NCI-H524 (cell line): ENCODE results near the gene SIRPA.
"Not testable (repeated sequence)": the region's sequence is repeated elsewhere in the genome, so short reads cannot be mapped to it uniquely, and the experiment has no call there.

Experiments used
- DNase-seq, 2 experiments: peaks; one replicate each; lab custom pipeline; 2025; lab: John Stamatoyannopoulos, UW

SIRPA gene

GRCh38 chr20:1907586-1907985, 12.4 kb downstream of the SIRPA start:
- DNase-seq, result no peak

GRCh38 chr20:1908191-1908590, 13.0 kb downstream of the SIRPA start:
- DNase-seq, result no peak

GRCh38 chr20:1909097-1909496, 13.9 kb downstream of the SIRPA start:
- DNase-seq, result no peak

GRCh38 chr20:1911536-1911935, 16.3 kb downstream of the SIRPA start:
- no peak for DNase-seq

GRCh38 chr20:1912053-1912452, 16.8 kb downstream of the SIRPA start:
- DNase-seq, result no peak

GRCh38 chr20:1912646-1913045, 17.4 kb downstream of the SIRPA start:
- DNase-seq, result no peak

- DNase-seq, result not testable (repeated sequence)
Measured at GRCh38 chr20:1915233-1915632, 20.0 kb downstream of the SIRPA start.

GRCh38 chr20:1915725-1916124, 20.5 kb downstream of the SIRPA start:
- no peak for DNase-seq

- DNase-seq, result no peak
Measured at GRCh38 chr20:1917786-1918185, 22.6 kb downstream of the SIRPA start.

- no peak for DNase-seq
Measured at GRCh38 chr20:1918491-1919165, 23.4 kb downstream of the SIRPA start.

- no peak for DNase-seq
Measured at GRCh38 chr20:1920252-1920651, 25.0 kb downstream of the SIRPA start.

- DNase-seq, result no peak
Measured at GRCh38 chr20:1920826-1921225, 25.6 kb downstream of the SIRPA start.

- not testable (repeated sequence) for DNase-seq
Measured at GRCh38 chr20:1921985-1922384, 26.8 kb downstream of the SIRPA start.

- no peak for DNase-seq
Measured at GRCh38 chr20:1922786-1923185, 27.6 kb downstream of the SIRPA start.

GRCh38 chr20:1924910-1925861, 30.0 kb downstream of the SIRPA start:
- no peak for DNase-seq

- DNase-seq, result no peak
Measured at GRCh38 chr20:1926237-1926636, 31.0 kb downstream of the SIRPA start.

GRCh38 chr20:1927217-1927616, 32.0 kb downstream of the SIRPA start:
- DNase-seq, result no peak

- DNase-seq, result no peak
Measured at GRCh38 chr20:1928154-1928553, 32.9 kb downstream of the SIRPA start.

- DNase-seq, result no peak
Measured at GRCh38 chr20:1928782-1929181, 33.6 kb downstream of the SIRPA start.

GRCh38 chr20:1929460-1929859, 34.3 kb downstream of the SIRPA start:
- DNase-seq, result no peak

GRCh38 chr20:1930165-1930564, 35.0 kb downstream of the SIRPA start:
- DNase-seq, result no peak

- no peak for DNase-seq
Measured at GRCh38 chr20:1931830-1932229, 36.6 kb downstream of the SIRPA start.

- DNase-seq, result no peak
Measured at GRCh38 chr20:1932971-1933370, 37.8 kb downstream of the SIRPA start.
